ENCODE data around the gene KLHL3.

Gene KLHL3

GRCh38 chr5:137681191-137681590 lies 54.7 kb downstream of the KLHL3 start (continued):
- TF ChIP-seq ZNF449 (tag by site-specific recombination; IDR thresholded peaks at IDR 0.05) (no peak), GLIS2 (tag by site-specific recombination; IDR thresholded peaks at IDR 0.05) (no peak), ZNF132 (tag by site-specific recombination; IDR thresholded peaks at IDR 0.05; ENCODE audit: borderline replicate concordance) (no peak), ZBTB11 (tag by site-specific recombination; conservative IDR thresholded peaks at IDR 0.05; ENCODE audit: low read depth) (no peak), ZFP37 (tag by site-specific recombination; IDR thresholded peaks at IDR 0.05) (no peak), REPIN1 (tag by site-specific recombination; IDR thresholded peaks at IDR 0.05; ENCODE audit: low read depth) (no peak), ZNF701 (tag by site-specific recombination; IDR thresholded peaks at IDR 0.05) (no peak), ZNF488 (tag by site-specific recombination; IDR thresholded peaks at IDR 0.05) (no peak)

- H3K4me1 ChIP-seq (ENCODE audit: control insufficient read depth, insufficient read depth, low read length): no peaks in the 10 kb centered on the region
- no peak overlapping the region for H3K27ac ChIP-seq (ENCODE audit: extremely low read depth, low read depth, low read length)
- TF ChIP-seq OVOL3 (tag by site-specific recombination; IDR thresholded peaks at IDR 0.05): no peak
- no peaks in the 10 kb centered on the region for H3K36me3 ChIP-seq (ENCODE audit: control insufficient read depth in 2 of 2, insufficient read depth in 1 of 2, low read length in 2 of 2)
- H3K4me3 ChIP-seq (ENCODE audit: low read depth, low read length): no peak overlapping the region
- H3K9me3 ChIP-seq (ENCODE audit: control insufficient read depth, insufficient read depth, low read depth, low read length): no peaks in the 10 kb centered on the region
- ChIA-PET POLR2A (no interaction called here), CTCF (interaction anchor here (1.3 kb wide), 1 partner anchor 19 kb away, joined by 4 read pairs; no protein-coding TSS in a partner anchor)
Measured at GRCh38 chr5:137679910-137680309, 56.0 kb downstream of the KLHL3 start.

- Histone ChIP-seq H3K9me3 (ENCODE audit: control insufficient read depth, insufficient read depth, low read depth, low read length) (no peaks in the 10 kb centered on the region), H3K27ac (ENCODE audit: extremely low read depth, low read depth, low read length) (no peak overlapping the region), H3K36me3 (ENCODE audit: control insufficient read depth in 2 of 2, insufficient read depth in 1 of 2, low read length in 2 of 2) (no peaks in the 10 kb centered on the region), H3K4me3 (ENCODE audit: low read depth, low read length) (no peak overlapping the region), H3K4me1 (ENCODE audit: control insufficient read depth, insufficient read depth, low read length) (no peaks in the 10 kb centered on the region)
- CTCF ChIA-PET: interaction anchor here (1.3 to 1.6 kb wide), 2 partner anchors 19 to 63 kb away, joined by 4 read pairs; no protein-coding TSS in a partner anchor
- POLR2A ChIA-PET: no interaction called here
- TF ChIP-seq ZNF707 (tag by site-specific recombination; IDR thresholded peaks at IDR 0.05): no peak
- TF ChIP-seq ZNF146 (tag by site-specific recombination; IDR thresholded peaks at IDR 0.05): no peak
- TF ChIP-seq ZNF169 (tag by site-specific recombination; IDR thresholded peaks at IDR 0.05): no peak
- no peak for TF ChIP-seq KLF9 (tag by site-specific recombination; IDR thresholded peaks at IDR 0.05; ENCODE audit: low read depth)
- no peak for TF ChIP-seq ZNF529 (tag by site-specific recombination; IDR thresholded peaks at IDR 0.05; ENCODE audit: insufficient replicate concordance)
- no peak for TF ChIP-seq SETDB1 (IDR thresholded peaks at IDR 0.05; ENCODE audit: insufficient read length, low read length)
- TF ChIP-seq ZEB2 (tag by site-specific recombination; IDR thresholded peaks at IDR 0.05): no peak
- no peak for TF ChIP-seq SP2 (tag by site-specific recombination; IDR thresholded peaks at IDR 0.05)
- no peak for TF ChIP-seq ZNF747 (tag by site-specific recombination; IDR thresholded peaks at IDR 0.05)
- TF ChIP-seq GLI4 (tag by site-specific recombination; IDR thresholded peaks at IDR 0.05): no peak
- no peak for TF ChIP-seq ZNF354C (tag by site-specific recombination; IDR thresholded peaks at IDR 0.05; ENCODE audit: borderline replicate concordance, low read depth)
- no peak for TF ChIP-seq ZSCAN4 (tag by site-specific recombination; IDR thresholded peaks at IDR 0.05)
- no peak for TF ChIP-seq EGR2 (tag by site-specific recombination; IDR thresholded peaks at IDR 0.05; ENCODE audit: low read depth)
- no peak for TF ChIP-seq ZSCAN30 (tag by site-specific recombination; IDR thresholded peaks at IDR 0.05)
- no peak for TF ChIP-seq ZNF138 (tag by site-specific recombination; IDR thresholded peaks at IDR 0.05; ENCODE audit: borderline replicate concordance)
- no peak for TF ChIP-seq REPIN1 (tag by site-specific recombination; IDR thresholded peaks at IDR 0.05; ENCODE audit: low read depth)
Measured at GRCh38 chr5:137679195-137679594, 56.7 kb downstream of the KLHL3 start.
